HL-60 (cell line): ENCODE measurements around the gene APOBEC3H.

Source experiments
- DNase-seq, 2 experiments: peaks; one replicate each; pipeline ENCODE4 v3.0.0-alpha.2; 2010 to 2020; ENCODE audit warnings: low read depth in 1 of 2, low spot score in 1 of 2
- H3K27ac ChIP-seq: fragments of 250-450 bp; sonication (Bioruptor Pico); replicated peaks from 2 replicates; pipeline ENCODE4 v1.5.1; 2020; ENCODE audit warnings: mild to moderate bottlenecking, moderate library complexity
- H3K27me3 ChIP-seq: fragments of 250-450 bp; sonication (Bioruptor Pico); 2 replicates; pipeline ENCODE4 v1.5.1; 2021; ENCODE audit warnings: mild to moderate bottlenecking, moderate library complexity; ENCODE audit not compliant: insufficient read depth, poor library complexity, severe bottlenecking
- H3K4me3 ChIP-seq: replicated peaks from 2 replicates; pipeline ENCODE4 v1.5.1; 2011; ENCODE audit warnings: mild to moderate bottlenecking, control low read depth, low read length; ENCODE audit not compliant: insufficient read depth
- GABPA ChIP-seq: IDR thresholded peaks from 2 replicates; pipeline ENCODE4 v1.6.1; 2012; ENCODE audit warnings: low read depth
- POLR2AphosphoS5 ChIP-seq: IDR thresholded peaks from 2 replicates; pipeline ENCODE4 v1.6.1; 2012; ENCODE audit warnings: low read depth
- SPI1 ChIP-seq: IDR thresholded peaks from 2 replicates; pipeline ENCODE4 v1.6.1; 2012; ENCODE audit warnings: low read depth, mild to moderate bottlenecking, borderline replicate concordance
- TF ChIP-seq, protein P1 (sequence below): IDR thresholded peaks from one replicate; pipeline ENCODE4 v1.5.1; 2011; ENCODE audit warnings: low read length, control low read depth, inconsistent platforms; ENCODE audit not compliant: insufficient read depth
- TF ChIP-seq, protein P2 (sequence below): IDR thresholded peaks from 2 replicates; pipeline ENCODE4 v1.6.1; 2012; ENCODE audit warnings: low read depth; ENCODE audit not compliant: insufficient replicate concordance

APOBEC3H gene

GRCh38 chr22:39103431-39103830 lies 6.4 kb downstream of the APOBEC3H start:
- no peak overlapping the region for H3K4me3 ChIP-seq
- TF ChIP-seq GABPA (no peak), POLR2AphosphoS5 (no peak), SPI1 (no peak)
- TF ChIP-seq, protein P1, sequence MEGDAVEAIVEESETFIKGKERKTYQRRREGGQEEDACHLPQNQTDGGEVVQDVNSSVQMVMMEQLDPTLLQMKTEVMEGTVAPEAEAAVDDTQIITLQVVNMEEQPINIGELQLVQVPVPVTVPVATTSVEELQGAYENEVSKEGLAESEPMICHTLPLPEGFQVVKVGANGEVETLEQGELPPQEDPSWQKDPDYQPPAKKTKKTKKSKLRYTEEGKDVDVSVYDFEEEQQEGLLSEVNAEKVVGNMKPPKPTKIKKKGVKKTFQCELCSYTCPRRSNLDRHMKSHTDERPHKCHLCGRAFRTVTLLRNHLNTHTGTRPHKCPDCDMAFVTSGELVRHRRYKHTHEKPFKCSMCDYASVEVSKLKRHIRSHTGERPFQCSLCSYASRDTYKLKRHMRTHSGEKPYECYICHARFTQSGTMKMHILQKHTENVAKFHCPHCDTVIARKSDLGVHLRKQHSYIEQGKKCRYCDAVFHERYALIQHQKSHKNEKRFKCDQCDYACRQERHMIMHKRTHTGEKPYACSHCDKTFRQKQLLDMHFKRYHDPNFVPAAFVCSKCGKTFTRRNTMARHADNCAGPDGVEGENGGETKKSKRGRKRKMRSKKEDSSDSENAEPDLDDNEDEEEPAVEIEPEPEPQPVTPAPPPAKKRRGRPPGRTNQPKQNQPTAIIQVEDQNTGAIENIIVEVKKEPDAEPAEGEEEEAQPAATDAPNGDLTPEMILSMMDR = no peak
- TF ChIP-seq, protein P2, sequence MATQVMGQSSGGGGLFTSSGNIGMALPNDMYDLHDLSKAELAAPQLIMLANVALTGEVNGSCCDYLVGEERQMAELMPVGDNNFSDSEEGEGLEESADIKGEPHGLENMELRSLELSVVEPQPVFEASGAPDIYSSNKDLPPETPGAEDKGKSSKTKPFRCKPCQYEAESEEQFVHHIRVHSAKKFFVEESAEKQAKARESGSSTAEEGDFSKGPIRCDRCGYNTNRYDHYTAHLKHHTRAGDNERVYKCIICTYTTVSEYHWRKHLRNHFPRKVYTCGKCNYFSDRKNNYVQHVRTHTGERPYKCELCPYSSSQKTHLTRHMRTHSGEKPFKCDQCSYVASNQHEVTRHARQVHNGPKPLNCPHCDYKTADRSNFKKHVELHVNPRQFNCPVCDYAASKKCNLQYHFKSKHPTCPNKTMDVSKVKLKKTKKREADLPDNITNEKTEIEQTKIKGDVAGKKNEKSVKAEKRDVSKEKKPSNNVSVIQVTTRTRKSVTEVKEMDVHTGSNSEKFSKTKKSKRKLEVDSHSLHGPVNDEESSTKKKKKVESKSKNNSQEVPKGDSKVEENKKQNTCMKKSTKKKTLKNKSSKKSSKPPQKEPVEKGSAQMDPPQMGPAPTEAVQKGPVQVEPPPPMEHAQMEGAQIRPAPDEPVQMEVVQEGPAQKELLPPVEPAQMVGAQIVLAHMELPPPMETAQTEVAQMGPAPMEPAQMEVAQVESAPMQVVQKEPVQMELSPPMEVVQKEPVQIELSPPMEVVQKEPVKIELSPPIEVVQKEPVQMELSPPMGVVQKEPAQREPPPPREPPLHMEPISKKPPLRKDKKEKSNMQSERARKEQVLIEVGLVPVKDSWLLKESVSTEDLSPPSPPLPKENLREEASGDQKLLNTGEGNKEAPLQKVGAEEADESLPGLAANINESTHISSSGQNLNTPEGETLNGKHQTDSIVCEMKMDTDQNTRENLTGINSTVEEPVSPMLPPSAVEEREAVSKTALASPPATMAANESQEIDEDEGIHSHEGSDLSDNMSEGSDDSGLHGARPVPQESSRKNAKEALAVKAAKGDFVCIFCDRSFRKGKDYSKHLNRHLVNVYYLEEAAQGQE = no peak
- DNase-seq = no peak
- no peaks in the 10 kb centered on the region for H3K27me3 ChIP-seq
- H3K27ac ChIP-seq = no peak overlapping the region

DNA sequence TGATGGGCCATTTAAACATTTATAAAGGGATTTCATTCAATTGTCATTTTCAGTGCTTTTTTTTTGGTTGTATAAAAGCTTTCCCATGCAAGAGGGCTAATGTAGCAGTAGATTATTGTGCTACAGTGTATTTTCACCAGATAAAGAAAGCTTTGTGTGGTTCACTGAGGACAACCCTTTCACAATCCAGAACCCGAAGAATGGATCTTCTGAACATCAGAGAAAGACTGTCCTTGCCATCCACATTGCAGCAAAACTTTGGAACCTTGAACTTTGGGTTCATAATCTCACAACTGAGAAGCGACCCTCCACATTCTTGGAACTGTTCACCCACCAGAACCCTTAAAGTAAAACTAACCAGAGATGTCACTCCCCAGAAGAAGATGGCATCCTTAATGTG lies 9.3 kb downstream of the APOBEC3H start:
- no peak overlapping the region for H3K4me3 ChIP-seq
- no peak for DNase-seq
- TF ChIP-seq, protein P2 = no peak
- TF ChIP-seq POLR2AphosphoS5 (no peak), SPI1 (no peak), GABPA (no peak)
- TF ChIP-seq, protein P1 = no peak
- H3K27ac ChIP-seq = no peak overlapping the region
- H3K27me3 ChIP-seq = no peaks in the 10 kb centered on the region

DNA sequence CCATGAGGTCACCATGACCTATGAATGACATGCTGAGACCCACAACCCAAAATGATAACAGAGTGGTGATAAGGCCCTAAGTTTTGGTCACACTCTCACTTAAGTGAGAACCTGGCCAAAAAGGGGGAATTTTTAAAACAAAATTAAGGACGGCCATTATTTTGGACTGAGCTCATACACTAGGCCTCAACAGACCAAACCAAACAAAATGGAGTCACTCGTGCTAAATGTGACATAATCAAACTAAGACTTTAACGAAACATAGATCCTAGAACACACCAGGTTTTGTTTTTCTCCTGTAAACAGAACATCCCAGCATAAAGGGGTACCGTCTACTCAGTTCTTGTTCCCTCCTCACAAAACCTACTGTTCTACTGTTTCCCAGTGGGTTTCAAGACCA lies 11.4 kb downstream of the APOBEC3H start:
- no peak overlapping the region for H3K27ac ChIP-seq
- no peak overlapping the region for H3K4me3 ChIP-seq
- DNase-seq = no peak
- TF ChIP-seq GABPA (no peak), POLR2AphosphoS5 (no peak), SPI1 (no peak)
- TF ChIP-seq, protein P1 = no peak
- TF ChIP-seq, protein P2 = no peak
- H3K27me3 ChIP-seq = no peaks in the 10 kb centered on the region
